Measurements from ENCODE around the gene RALGPS1. TPM values are rescaled to one million over a fixed set of nuclear protein-coding genes. Genes with fewer than 3 reads are reported as not detected.

The RALGPS1 gene
- polyA plus RNA-seq, 1 of the 3 experiments (the other 2 are of a cell fraction), result 3.9 TPM

DNA sequence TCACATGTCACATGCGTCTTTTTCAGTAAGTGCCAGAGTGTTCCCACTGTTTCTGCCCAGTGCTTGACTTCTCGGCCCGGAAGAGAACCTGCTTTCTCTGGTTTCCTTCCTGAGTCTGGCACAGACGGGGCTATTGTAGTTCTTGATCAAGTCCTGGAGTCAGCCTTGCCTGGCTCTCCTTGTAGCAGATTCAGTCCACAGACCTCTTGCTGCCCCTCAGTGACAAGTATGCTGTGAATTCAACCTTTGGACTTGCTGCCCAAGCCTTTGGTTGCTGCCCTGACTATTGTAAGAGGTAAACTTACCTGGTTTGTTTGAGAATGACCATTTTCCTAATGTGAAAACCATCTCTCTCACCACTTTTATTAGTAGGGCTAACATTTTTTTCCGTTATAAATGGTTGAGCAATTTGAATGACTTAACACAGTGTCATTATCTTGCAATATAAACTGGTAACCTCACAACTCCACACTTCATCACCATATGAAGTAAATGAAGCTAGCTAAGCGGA, 29.4 kb upstream of the RALGPS1 start:
- no peaks in the 10 kb centered on the region; a peak in 1 of 4 replicates for H3K4me1 ChIP-seq (ENCODE audit: control insufficient read depth in 1 of 2, insufficient read depth in 2 of 2, low read depth in 1 of 2, low read length in 1 of 2)
- no peaks in the 10 kb centered on the region for H3K9me3 ChIP-seq
- no peak for DNase-seq
- no peak overlapping the region for H2AFZ ChIP-seq (ENCODE audit: low read depth)
- H3K9me2 ChIP-seq, result no peaks in the 10 kb centered on the region
- TF ChIP-seq RAD21 (IDR thresholded peaks at IDR 0.05; ENCODE audit: low read length) (no peak), SIN3A (IDR thresholded peaks at IDR 0.05; ENCODE audit: borderline replicate concordance, low read depth, low read length) (no peak), EZH2phosphoT487 (IDR thresholded peaks at IDR 0.05; ENCODE audit: borderline replicate concordance, low read depth) (no peak), EP300 (IDR thresholded peaks at IDR 0.05; ENCODE audit: borderline replicate concordance in 1 of 2, low read depth in 1 of 2, low read length in 1 of 2) (no peak), JUND (IDR thresholded peaks at IDR 0.05) (no peak), NRF1 (IDR thresholded peaks at IDR 0.05; ENCODE audit: low read depth, low read length) (no peak), FOSL2 (IDR thresholded peaks at IDR 0.05; ENCODE audit: borderline replicate concordance, low read depth) (no peak)
- TF ChIP-seq, protein P1, sequence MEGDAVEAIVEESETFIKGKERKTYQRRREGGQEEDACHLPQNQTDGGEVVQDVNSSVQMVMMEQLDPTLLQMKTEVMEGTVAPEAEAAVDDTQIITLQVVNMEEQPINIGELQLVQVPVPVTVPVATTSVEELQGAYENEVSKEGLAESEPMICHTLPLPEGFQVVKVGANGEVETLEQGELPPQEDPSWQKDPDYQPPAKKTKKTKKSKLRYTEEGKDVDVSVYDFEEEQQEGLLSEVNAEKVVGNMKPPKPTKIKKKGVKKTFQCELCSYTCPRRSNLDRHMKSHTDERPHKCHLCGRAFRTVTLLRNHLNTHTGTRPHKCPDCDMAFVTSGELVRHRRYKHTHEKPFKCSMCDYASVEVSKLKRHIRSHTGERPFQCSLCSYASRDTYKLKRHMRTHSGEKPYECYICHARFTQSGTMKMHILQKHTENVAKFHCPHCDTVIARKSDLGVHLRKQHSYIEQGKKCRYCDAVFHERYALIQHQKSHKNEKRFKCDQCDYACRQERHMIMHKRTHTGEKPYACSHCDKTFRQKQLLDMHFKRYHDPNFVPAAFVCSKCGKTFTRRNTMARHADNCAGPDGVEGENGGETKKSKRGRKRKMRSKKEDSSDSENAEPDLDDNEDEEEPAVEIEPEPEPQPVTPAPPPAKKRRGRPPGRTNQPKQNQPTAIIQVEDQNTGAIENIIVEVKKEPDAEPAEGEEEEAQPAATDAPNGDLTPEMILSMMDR (IDR thresholded peaks at IDR 0.05), result no peak
- TF ChIP-seq, protein P2, sequence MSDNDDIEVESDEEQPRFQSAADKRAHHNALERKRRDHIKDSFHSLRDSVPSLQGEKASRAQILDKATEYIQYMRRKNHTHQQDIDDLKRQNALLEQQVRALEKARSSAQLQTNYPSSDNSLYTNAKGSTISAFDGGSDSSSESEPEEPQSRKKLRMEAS (IDR thresholded peaks at IDR 0.05; ENCODE audit: low read depth), result no peak
- no peak overlapping the region for H3K9ac ChIP-seq
- H3K4me2 ChIP-seq, result no peak overlapping the region
- POLR2A ChIA-PET, result no interaction called here
- peaks cover 24 to 40% of the 10 kb centered on the region in 2 experiments for H3K36me3 ChIP-seq (replicated peaks in 1 of 2; ENCODE audit: control insufficient read depth in 1 of 2, insufficient read depth in 2 of 2, low read length in 1 of 2)
- no peaks in the 10 kb centered on the region for H3K27me3 ChIP-seq (ENCODE audit: insufficient read depth)
- no peak overlapping the region for H3K4me3 ChIP-seq (ENCODE audit: low read depth in 2 of 2, low read length in 1 of 2)
- peaks cover 25% of the 10 kb centered on the region; the same call in 1 of the 2 replicates for H3K79me2 ChIP-seq (ENCODE audit: insufficient read depth)
- WGBS (ENCODE audit: low lambda C conversion rate), result 96% methylated on average over 6 of the region's 6 CpGs
- H3F3A ChIP-seq (replicated peaks; ENCODE audit: insufficient read depth), result no peaks in the 10 kb centered on the region
- CTCF ChIA-PET, result no interaction called here
- no peak overlapping the region for H3K27ac ChIP-seq (ENCODE audit: low read depth in 2 of 2, low read length in 1 of 2)
- H4K20me1 ChIP-seq (ENCODE audit: insufficient read depth), result peaks cover 29% of the 10 kb centered on the region

DNA sequence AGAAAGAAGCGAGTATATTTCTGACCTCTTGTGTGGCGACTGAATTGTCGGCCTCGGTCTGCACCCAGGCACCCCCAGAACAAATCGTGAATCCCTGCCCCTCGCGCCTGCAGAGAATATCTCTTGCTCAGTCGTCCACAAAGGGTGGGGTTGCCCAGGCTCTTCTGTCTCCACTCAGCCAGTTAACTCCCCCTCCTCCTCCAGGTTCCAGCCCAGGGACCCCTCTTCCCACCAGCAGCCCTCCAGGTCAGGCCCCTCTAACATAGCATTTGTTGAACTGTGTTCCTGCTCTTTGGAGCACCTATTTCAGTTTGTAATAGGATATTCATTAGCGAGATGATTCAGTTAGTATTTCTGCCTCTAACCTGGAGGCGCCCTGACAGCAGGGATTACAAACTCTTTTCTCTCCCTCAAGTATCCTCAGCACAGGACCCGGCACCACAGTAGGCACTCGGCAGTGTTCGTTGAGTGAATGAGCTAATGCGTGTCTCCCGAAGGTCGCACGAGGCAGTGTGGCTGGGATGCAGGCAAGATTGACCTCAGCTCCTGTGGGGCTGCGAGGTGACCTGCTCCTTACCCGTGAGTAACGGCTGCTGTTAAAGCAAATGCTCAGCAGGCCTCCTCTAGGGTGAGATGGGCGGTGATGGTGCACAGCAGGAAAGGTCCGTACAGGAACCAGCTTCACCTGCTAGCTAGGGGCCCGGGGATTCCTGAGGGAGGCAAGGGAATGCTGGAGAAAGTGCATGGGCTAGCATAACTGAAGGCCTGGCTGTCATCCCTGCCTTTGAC, 28.4 kb upstream of the RALGPS1 start:
- POLR2A ChIA-PET, result no interaction called here
- WGBS (ENCODE audit: low lambda C conversion rate), result 96% methylated on average over 22 of the region's 23 CpGs

More for the DNA sequence above, 28.4 kb upstream of the RALGPS1 start:
- Histone ChIP-seq H3K4me3 (ENCODE audit: low read depth in 2 of 2, low read length in 1 of 2) (no peak overlapping the region), H2AFZ (ENCODE audit: low read depth) (no peak overlapping the region), H3K9me2 (no peaks in the 10 kb centered on the region), H3K36me3 (replicated peaks in 1 of 2; ENCODE audit: control insufficient read depth in 1 of 2, insufficient read depth in 2 of 2, low read length in 1 of 2) (peaks cover 18 to 30% of the 10 kb centered on the region in 2 experiments), H3K9ac (no peak overlapping the region), H3K27me3 (ENCODE audit: insufficient read depth) (no peaks in the 10 kb centered on the region), H4K20me1 (ENCODE audit: insufficient read depth) (peaks cover 29% of the 10 kb centered on the region), H3K9me3 (no peaks in the 10 kb centered on the region), H3F3A (replicated peaks; ENCODE audit: insufficient read depth) (no peaks in the 10 kb centered on the region), H3K4me1 (ENCODE audit: control insufficient read depth in 1 of 2, insufficient read depth in 2 of 2, low read depth in 1 of 2, low read length in 1 of 2) (no peaks in the 10 kb centered on the region; a peak in 1 of 4 replicates), H3K79me2 (ENCODE audit: insufficient read depth) (peaks cover 16% of the 10 kb centered on the region; the same call in 1 of the 2 replicates), H3K27ac (ENCODE audit: low read depth in 2 of 2, low read length in 1 of 2) (no peak overlapping the region), H3K4me2 (no peak overlapping the region)
- DNase-seq, result no peak
- TF ChIP-seq NFIC (IDR thresholded peaks at IDR 0.05; ENCODE audit: borderline replicate concordance), result no peak
- CTCF ChIA-PET, result no interaction called here
